C4-2B (cell line): Measurements from ENCODE around the gene LTBP1.
A peak's percentile ranks its signal among the peaks of the same experiment; 100 is the strongest.
"Not testable (repeated sequence)": the region's sequence is repeated elsewhere in the genome, so short reads cannot be mapped to it uniquely, and the experiment has no call there.

Experiments
- H3K27ac ChIP-seq: fragments of 450-650 bp; 2 replicates; pipeline ENCODE4 v1.5.1; 2017
- CTCF ChIP-seq: fragments of 450-650 bp; conservative IDR thresholded peaks from 2 replicates; pipeline ENCODE4 v1.5.1; 2017; ENCODE audit warnings: mild to moderate bottlenecking
- ZFX ChIP-seq: fragments of 450-650 bp; IDR thresholded peaks from 2 replicates; pipeline ENCODE4 v1.6.1; 2017

The LTBP1 gene

GRCh38 chr2:33384599-33384961, 437.8 kb downstream of the LTBP1 start:
- no peak overlapping the region for H3K27ac ChIP-seq
- TF ChIP-seq CTCF (no peak), ZFX (no peak)

GRCh38 chr2:33388996-33389395, 442.2 kb downstream of the LTBP1 start:
- TF ChIP-seq CTCF (no peak), ZFX (no peak)
- H3K27ac ChIP-seq = no peak overlapping the region

- H3K27ac ChIP-seq = not testable (repeated sequence)
These were observed 442.9 kb downstream of the LTBP1 start for GRCh38 chr2:33389695-33390094.

- H3K27ac ChIP-seq = no peak overlapping the region
- TF ChIP-seq ZFX (no peak), CTCF (no peak)
These were observed 444.9 kb downstream of the LTBP1 start for GRCh38 chr2:33391529-33392255.

- TF ChIP-seq CTCF = no peak
- no peak for TF ChIP-seq ZFX
These were observed 445.6 kb downstream of the LTBP1 start for GRCh38 chr2:33392366-33392765.

GRCh38 chr2:33395034-33395433, 448.3 kb downstream of the LTBP1 start:
- TF ChIP-seq ZFX = no peak
- TF ChIP-seq CTCF = no peak
- no peak overlapping the region for H3K27ac ChIP-seq

More at GRCh38 chr2:33392366-33392765, 445.6 kb downstream of the LTBP1 start:
- no peak overlapping the region for H3K27ac ChIP-seq

GRCh38 chr2:33395655-33396249, 449.0 kb downstream of the LTBP1 start:
- TF ChIP-seq CTCF = peak; percentile 75
- no peak for TF ChIP-seq ZFX
- H3K27ac ChIP-seq = no peak overlapping the region

- no peak overlapping the region for H3K27ac ChIP-seq
- TF ChIP-seq ZFX (no peak), CTCF (no peak)
These were observed 457.6 kb downstream of the LTBP1 start for GRCh38 chr2:33404321-33404720.
